HUES64 (cell line): ENCODE results near the gene OR2T6.
"Not testable (repeated sequence)": the region's sequence is repeated elsewhere in the genome, so short reads cannot be mapped to it uniquely, and the experiment has no call there.

ENCODE experiments used
- H3K27ac ChIP-seq: 2 replicates; pipeline ENCODE4 v1.7.0; 2013; ENCODE audit warnings: low read depth, low read length, inconsistent platforms
- H3K27me3 ChIP-seq: 2 replicates; pipeline ENCODE4 v1.6.1; 2013; ENCODE audit warnings: mild to moderate bottlenecking, low read length; ENCODE audit not compliant: insufficient read depth
- H3K36me3 ChIP-seq: 2 replicates; pipeline ENCODE4 v1.6.1; 2013; ENCODE audit warnings: mild to moderate bottlenecking, low read length; ENCODE audit not compliant: insufficient read depth
- H3K4me1 ChIP-seq: 2 replicates; pipeline ENCODE4 v1.6.1; 2013; ENCODE audit warnings: mild to moderate bottlenecking, low read length, moderate library complexity; ENCODE audit not compliant: insufficient read depth
- H3K4me3 ChIP-seq: 2 replicates; pipeline ENCODE4 v1.5.1; 2013; ENCODE audit warnings: mild to moderate bottlenecking, low read length, moderate library complexity
- H3K9ac ChIP-seq: 2 replicates; pipeline ENCODE4 v1.6.1; 2013; ENCODE audit warnings: mild to moderate bottlenecking, low read depth, low read length
- H3K9me3 ChIP-seq: 2 replicates; pipeline ENCODE4 v1.6.1; 2013; ENCODE audit warnings: low read depth, low read length; ENCODE audit not compliant: insufficient read depth
- WGBS: fragments of 150-250, 120-280 bp; methylation state at CpG from one replicate; pipeline ENCODE4 v1.1.7; 2013; ENCODE audit warnings: missing lambda C conversion rate; 5-methylcytosine and 5-hydroxymethylcytosine counted together

OR2T6 gene

DNA sequence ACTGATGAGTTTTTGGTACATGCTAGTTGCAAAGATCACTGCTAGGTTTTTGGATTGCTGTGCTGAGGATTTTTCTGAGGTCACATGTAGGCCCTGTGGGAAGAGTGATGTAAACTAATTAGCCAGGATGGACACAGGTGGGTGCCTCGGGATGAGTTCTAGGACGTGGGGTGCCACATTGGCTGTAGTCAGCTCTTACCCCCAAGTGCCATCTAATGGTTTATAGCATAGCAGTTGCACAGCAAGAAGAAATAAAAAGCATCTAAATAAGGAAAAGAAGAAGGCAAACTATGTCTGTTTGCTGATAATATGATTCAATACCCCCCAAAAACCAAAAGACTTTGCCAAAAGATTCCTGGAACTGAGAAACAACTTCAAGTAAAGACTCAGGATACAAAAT lies 17.5 kb downstream of the OR2T6 start:
- 35% methylated on average over 2 of the region's 2 CpGs for WGBS
- Histone ChIP-seq H3K4me3 (no peak overlapping the region), H3K27me3 (no peaks in the 10 kb centered on the region), H3K9ac (no peak overlapping the region), H3K9me3 (peaks cover 89% of the 10 kb centered on the region), H3K36me3 (no peaks in the 10 kb centered on the region), H3K27ac (no peak overlapping the region), H3K4me1 (no peaks in the 10 kb centered on the region)

DNA sequence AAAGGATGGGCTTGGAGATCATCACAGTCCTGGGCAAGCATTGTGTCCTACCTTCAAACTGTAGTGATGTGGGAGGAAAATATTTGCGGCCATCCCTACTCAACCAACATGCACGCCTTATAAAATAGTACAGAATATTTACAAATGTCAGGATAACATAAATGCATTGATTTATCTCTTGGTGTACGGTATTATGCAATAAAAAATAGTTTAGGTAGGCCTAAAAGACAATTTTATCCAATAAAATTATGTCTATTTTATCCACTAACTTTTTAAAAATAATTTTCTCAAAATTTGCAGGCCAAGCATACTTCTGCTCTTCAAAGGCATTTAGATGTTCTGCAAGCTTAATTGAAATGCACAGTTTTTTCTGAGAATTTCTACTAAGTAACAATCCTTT lies 27.2 kb downstream of the OR2T6 start, which contains the start of gene OR2T1:
Gene OR2T1, plus strand, starts transcription at position 301 of the 400 bp plus-strand sequence. CDS start 3,100 bp downstream, outside the sequence.
- H3K4me3 ChIP-seq, result no peak within 1 kb of the TSS
- no CpG with 5 or more reads among the region's 3 CpGs for WGBS
- no peak within 1 kb of the TSS for H3K9ac ChIP-seq
- H3K9me3 ChIP-seq, result peaks cover 99% of the 10 kb centered on the region
- no peaks in the 10 kb centered on the region for H3K36me3 ChIP-seq
- H3K27me3 ChIP-seq, result no peaks in the 10 kb centered on the region
- no peak within 1 kb of the TSS for H3K27ac ChIP-seq
- H3K4me1 ChIP-seq, result no peaks in the 10 kb centered on the region

DNA sequence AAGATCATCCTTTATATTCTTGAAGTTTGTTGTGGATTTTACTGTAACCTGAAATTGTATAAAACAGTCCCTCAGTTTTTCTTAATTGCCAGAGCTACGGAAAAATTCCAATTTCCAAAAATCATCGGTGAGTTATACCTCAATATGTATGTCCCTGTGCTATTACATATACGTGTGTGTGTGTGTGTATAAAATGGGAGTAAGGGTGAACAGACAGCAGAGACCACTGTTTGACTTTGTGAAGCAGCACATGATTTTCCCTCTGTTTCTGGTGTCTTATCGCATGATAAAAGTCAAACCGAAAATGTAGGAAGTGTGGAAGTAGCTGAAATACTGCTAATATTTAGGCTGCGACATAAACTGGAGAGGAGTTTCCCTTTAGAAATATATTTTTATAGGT lies 28.5 kb downstream of the OR2T6 start:
- Histone ChIP-seq H3K27me3 (no peaks in the 10 kb centered on the region), H3K4me1 (no peaks in the 10 kb centered on the region), H3K27ac (no peak overlapping the region), H3K9ac (no peak overlapping the region), H3K4me3 (no peak overlapping the region), H3K9me3 (peaks cover 92% of the 10 kb centered on the region), H3K36me3 (no peaks in the 10 kb centered on the region)
- 80% methylated on average over 6 of the region's 6 CpGs for WGBS

DNA sequence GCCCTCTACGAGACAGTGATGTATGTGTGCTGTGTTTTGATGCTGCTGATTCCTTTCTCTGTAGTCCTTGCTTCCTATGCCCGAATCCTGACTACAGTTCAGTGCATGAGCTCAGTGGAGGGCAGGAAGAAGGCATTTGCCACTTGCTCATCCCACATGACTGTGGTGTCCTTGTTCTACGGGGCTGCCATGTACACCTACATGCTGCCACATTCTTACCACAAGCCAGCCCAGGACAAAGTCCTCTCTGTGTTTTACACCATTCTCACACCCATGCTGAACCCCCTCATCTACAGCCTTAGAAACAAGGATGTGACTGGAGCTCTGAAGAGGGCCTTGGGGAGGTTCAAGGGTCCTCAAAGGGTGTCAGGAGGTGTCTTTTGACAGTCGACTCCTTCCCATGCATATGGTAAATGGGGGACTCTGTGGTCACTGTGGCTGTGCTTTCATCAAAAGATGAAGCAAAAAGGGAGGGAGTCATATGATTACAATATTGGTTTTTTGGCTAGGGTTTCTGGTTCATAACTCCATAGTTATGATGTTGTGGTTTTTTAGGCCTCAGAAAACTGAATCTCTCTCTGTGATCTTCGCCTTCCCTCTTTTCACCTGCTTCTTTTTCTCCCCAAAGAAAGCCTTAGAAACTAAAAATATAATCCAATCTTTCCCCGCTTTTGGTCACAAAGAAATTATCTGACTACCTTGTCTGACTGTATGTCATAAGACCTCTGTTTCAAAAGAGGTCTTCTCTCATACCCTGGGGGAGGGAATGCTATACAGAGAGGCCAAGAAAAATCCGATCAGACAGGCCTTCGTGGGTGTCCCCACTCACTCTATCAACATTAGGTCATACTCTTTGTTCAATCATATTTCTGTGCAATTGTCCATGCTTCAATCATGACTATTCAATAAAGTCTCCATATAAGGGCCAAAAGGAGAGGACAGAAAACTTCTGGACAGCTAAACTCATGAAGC lies 31.5 kb downstream of the OR2T6 start:
- Histone ChIP-seq H3K27me3 (no peaks in the 10 kb centered on the region), H3K27ac (no peak overlapping the region), H3K4me3 (no peak overlapping the region), H3K4me1 (no peaks in the 10 kb centered on the region), H3K36me3 (no peaks in the 10 kb centered on the region), H3K9ac (no peak overlapping the region), H3K9me3 (peaks cover 91% of the 10 kb centered on the region)
- WGBS, result 72% methylated on average over 8 of the region's 8 CpGs

DNA sequence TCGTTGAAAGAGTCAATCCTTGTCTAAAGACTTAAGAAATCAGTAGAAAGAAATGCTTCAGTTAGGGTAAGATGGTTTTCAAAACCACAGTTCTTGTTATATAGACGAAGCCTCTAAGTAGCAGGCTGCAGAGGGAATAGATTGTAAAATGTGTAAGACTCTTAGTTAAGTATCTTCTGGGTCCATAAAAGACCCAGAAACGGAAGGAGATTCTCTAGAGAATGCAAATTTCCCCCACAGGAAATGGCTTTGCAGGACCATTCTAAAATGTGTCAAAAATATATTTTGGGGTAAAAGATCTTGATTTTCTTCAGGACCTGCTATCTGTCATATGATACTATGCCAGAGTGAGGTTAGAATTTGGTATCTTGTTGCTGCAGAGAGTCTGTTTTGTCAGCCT lies 40.7 kb downstream of the OR2T6 start:
- 48% methylated on average over 3 of the region's 3 CpGs for WGBS
- Histone ChIP-seq H3K4me1 (no peaks in the 10 kb centered on the region), H3K27me3 (no peaks in the 10 kb centered on the region), H3K27ac (no peak overlapping the region), H3K4me3 (no peak overlapping the region), H3K9me3 (peaks cover 94% of the 10 kb centered on the region), H3K9ac (no peak overlapping the region), H3K36me3 (no peaks in the 10 kb centered on the region)

DNA sequence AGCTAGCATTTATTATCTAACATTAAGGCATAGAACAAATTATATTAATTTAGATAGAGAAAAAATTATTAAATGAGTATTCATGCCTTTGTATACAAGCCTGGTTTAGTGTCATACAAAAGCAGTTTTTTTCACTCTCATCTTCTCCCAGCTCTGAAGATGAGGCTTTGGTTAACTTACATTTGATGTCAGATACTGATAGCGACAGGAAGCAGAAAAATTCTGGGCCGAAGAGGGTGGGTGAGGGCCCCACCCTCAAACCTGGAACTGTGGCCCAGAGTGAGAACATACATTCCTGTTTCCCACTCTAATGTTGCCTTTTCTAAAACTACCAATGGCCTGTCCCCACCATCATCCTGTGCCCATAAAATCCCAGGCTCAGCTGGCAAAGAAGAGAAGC lies 42.3 kb downstream of the OR2T6 start:
- Histone ChIP-seq H3K27me3 (no peaks in the 10 kb centered on the region), H3K36me3 (no peaks in the 10 kb centered on the region), H3K4me3 (no peak overlapping the region), H3K27ac (no peak overlapping the region), H3K9me3 (peaks cover 91% of the 10 kb centered on the region), H3K4me1 (no peaks in the 10 kb centered on the region), H3K9ac (no peak overlapping the region)
- WGBS, result 69% methylated on average over 2 of the region's 2 CpGs

DNA sequence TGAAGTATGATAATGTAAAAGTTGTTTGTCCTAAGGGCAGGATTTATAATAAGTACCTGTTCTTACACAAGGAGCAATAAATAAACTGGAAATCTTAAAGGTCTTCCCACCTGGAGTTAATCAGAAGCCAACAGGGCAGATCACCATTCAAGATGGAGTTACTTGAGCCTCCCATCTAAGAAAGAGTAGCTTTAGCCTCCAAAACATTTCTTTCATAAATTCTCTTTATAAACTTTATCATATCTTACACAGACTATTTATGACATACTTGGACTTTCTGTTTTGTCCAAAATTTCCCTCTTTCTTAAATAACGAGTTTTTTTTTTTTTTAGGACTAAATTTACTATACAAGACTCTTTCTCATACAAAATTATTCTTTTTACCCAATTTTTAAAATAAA lies 45.8 kb downstream of the OR2T6 start:
- Histone ChIP-seq H3K4me1 (no peaks in the 10 kb centered on the region), H3K27ac (no peak overlapping the region), H3K9ac (no peak overlapping the region), H3K27me3 (no peaks in the 10 kb centered on the region), H3K4me3 (no peak overlapping the region), H3K9me3 (peaks cover 85% of the 10 kb centered on the region), H3K36me3 (no peaks in the 10 kb centered on the region)
- 33% methylated on average over 1 of the region's 1 CpG for WGBS

DNA sequence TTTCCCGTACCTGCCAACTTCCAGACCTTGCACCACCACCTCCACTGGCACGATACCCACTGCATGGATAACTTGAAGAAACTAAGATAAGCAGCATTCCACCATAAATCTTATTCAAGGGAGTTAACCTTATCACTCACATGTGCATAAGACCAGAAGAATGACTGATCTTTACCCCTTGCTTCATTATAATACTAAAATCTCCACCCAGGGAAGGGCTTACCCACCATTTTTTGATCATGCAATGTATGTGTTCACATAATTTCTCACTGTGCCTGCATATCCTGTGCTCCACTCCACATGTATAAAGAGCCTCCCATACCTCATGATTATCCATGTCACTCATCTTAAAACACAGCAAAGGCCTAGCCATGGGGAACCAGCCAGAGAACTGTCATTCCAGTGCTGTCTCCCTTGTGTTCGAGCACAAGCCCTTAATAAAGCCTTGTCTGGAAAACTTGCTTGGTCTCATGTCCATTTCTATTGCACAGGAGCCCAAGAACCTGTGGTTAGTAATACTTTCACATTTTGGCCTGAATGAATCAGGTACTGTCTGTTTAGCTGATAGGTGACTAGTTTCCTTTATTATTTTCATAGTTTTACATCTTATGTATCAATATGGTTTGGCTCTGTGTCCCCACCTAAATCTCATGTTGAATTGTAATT lies 52.1 kb downstream of the OR2T6 start:
- H3K27me3 ChIP-seq, result not testable (repeated sequence)
- WGBS, result 60% methylated on average over 3 of the region's 3 CpGs

DNA sequence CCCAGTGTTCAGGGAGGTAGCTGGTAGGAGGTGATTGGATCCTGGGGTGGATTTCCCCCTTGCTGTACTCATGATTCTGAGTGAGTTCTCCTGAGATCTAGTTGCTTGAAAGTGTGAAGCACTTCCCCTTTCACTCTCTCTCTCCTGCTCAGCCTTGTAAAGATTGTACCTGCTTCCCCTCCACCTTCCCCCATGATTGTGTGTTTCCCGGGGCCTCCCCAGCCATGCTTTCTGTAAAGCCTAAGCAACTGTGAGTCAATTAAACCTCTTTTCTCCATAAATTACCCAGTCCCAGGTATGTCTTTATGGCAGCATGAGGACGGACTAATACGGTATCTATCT lies 52.6 kb downstream of the OR2T6 start:
- 78% methylated on average over 3 of the region's 3 CpGs for whole genome bisulfite sequencing
- H3K36me3 ChIP-seq, H3K27me3 ChIP-seq, H3K9ac ChIP-seq, H3K27ac ChIP-seq, H3K4me1 ChIP-seq, H3K4me3 ChIP-seq: not testable (repeated sequence)
- H3K9me3 ChIP-seq, result peaks cover 69% of the 10 kb centered on the region

More for the DNA sequence above, 52.1 kb downstream of the OR2T6 start:
- not testable (repeated sequence) for H3K9ac ChIP-seq, H3K36me3 ChIP-seq, H3K4me3 ChIP-seq, H3K27ac ChIP-seq, H3K4me1 ChIP-seq
- peaks cover 72% of the 10 kb centered on the region for H3K9me3 ChIP-seq

DNA sequence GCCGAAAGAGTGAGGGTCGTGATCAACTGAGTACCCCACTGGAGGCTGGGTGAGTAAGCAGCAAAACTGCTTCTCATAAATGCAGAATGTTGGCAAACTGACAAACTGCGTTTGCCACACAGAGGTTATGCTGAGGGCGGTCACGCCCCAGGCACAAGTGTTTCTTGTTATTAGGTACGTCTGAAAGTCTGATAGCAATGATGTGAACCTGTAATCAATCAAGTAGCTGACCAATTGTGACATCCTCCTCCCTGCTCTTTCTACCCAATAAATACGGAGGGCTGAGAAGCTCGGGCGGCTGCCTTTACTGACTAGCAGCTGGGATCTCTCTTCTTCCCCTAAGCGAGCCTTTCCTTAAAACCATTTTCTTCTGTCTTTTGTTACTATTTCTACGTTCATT lies 56.1 kb downstream of the OR2T6 start:
- H3K4me3 ChIP-seq, H3K27ac ChIP-seq, H3K36me3 ChIP-seq, H3K4me1 ChIP-seq, H3K27me3 ChIP-seq, H3K9ac ChIP-seq: not testable (repeated sequence)
- 66% methylated on average over 7 of the region's 11 CpGs for WGBS
- H3K9me3 ChIP-seq, result peaks cover 54% of the 10 kb centered on the region

DNA sequence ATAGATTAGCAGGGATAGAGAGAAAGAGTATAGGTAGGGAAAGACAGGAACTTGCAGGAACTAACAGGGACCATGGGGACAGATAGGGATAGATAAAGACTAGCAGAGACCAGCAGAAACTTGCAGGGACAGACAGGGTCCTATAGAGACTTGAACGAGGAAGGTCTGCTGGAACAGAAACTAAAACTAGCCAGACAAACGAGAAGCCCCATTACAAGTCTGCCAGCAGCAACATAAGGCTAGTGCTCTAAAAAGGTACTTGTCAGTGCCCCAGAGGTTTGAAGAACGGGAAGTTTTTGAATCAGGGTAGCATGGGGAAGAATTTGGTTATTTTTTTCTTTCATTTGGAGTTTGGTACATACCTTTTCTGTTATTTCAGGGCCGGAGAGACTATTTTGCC lies 56.7 kb downstream of the OR2T6 start:
- WGBS, result 81% methylated on average over 3 of the region's 4 CpGs
- not testable (repeated sequence) for H3K27ac ChIP-seq, H3K4me3 ChIP-seq, H3K27me3 ChIP-seq, H3K36me3 ChIP-seq, H3K4me1 ChIP-seq, H3K9ac ChIP-seq
- peaks cover 51% of the 10 kb centered on the region for H3K9me3 ChIP-seq
